OCI-LY7 (cell line): Measurements from ENCODE around the gene ACOXL.

Experiments used
- EZH2phosphoT487 ChIP-seq: fragments of 200-600 bp; sonication (generic); IDR thresholded peaks from 2 replicates; pipeline ENCODE4 v1.6.1; 2018; ENCODE audit warnings: low read depth, borderline replicate concordance, mild to moderate bottlenecking, mixed run types, antibody characterized with exemption, low read length, moderate library complexity, mixed read lengths
- TF ChIP-seq, protein P1 (sequence below): fragments of 200-600 bp; sonication (generic); conservative IDR thresholded peaks from 2 replicates; pipeline ENCODE4 v1.5.1; 2014; ENCODE audit warnings: mild to moderate bottlenecking, antibody characterized with exemption, low read length, moderate library complexity, mixed read lengths

DNA sequence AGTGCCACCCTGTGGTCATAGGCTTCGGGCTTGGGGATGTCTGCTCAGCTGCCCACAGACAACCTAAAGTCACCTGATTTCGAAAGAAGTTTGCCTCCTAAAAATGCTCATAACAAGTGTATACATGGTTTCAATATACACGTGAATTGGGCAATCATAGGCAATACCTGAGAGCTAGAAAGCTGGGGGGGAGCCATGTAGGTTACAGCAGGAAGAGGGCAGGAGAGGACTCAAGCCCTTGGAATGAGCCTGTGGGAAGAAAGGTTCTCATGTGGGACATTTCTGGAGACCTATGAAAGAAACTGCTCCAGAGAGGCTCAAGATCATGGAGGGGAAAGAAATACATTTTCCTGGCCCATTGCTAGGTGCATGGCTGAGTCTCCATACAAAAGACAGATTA is 109.7 kb downstream of the ACOXL start:
- TF ChIP-seq, protein P1, sequence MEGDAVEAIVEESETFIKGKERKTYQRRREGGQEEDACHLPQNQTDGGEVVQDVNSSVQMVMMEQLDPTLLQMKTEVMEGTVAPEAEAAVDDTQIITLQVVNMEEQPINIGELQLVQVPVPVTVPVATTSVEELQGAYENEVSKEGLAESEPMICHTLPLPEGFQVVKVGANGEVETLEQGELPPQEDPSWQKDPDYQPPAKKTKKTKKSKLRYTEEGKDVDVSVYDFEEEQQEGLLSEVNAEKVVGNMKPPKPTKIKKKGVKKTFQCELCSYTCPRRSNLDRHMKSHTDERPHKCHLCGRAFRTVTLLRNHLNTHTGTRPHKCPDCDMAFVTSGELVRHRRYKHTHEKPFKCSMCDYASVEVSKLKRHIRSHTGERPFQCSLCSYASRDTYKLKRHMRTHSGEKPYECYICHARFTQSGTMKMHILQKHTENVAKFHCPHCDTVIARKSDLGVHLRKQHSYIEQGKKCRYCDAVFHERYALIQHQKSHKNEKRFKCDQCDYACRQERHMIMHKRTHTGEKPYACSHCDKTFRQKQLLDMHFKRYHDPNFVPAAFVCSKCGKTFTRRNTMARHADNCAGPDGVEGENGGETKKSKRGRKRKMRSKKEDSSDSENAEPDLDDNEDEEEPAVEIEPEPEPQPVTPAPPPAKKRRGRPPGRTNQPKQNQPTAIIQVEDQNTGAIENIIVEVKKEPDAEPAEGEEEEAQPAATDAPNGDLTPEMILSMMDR: 0 out of 2 replicates have a peak, but pooled peaks have one; percentile 0
- no peak for TF ChIP-seq EZH2phosphoT487
